Forelimb muscle (tissue), 1 donor: ENCODE results near the gene ABCG4. TPM values are rescaled to one million over a fixed set of nuclear protein-coding genes. Genes with fewer than 3 reads are reported as not detected.

Source experiments
- DNase-seq: peaks from one replicate; pipeline ENCODE4 v3.0.0-alpha.2; 2013; ENCODE audit warnings: low read depth
- polyA plus RNA-seq: library from polyadenylated mRNA; unstranded; fragments of 120-200 nt; gene quantifications from one replicate; pipeline ENCODE4 v1.2.1, GENCODE V29; 2013; ENCODE audit not compliant: insufficient read length

The ABCG4 gene
- polyA plus RNA-seq, 1 donor: 0.14 TPM

- peak; percentile 74 for DNase-seq
Measured at GRCh38 chr11:119205574-119206510, 57.0 kb downstream of the ABCG4 start, which contains the start of gene CBL. Gene CBL (plus strand): TSS chr11:119206339. CDS start chr11:119206418, 79 bp downstream.

DNA sequence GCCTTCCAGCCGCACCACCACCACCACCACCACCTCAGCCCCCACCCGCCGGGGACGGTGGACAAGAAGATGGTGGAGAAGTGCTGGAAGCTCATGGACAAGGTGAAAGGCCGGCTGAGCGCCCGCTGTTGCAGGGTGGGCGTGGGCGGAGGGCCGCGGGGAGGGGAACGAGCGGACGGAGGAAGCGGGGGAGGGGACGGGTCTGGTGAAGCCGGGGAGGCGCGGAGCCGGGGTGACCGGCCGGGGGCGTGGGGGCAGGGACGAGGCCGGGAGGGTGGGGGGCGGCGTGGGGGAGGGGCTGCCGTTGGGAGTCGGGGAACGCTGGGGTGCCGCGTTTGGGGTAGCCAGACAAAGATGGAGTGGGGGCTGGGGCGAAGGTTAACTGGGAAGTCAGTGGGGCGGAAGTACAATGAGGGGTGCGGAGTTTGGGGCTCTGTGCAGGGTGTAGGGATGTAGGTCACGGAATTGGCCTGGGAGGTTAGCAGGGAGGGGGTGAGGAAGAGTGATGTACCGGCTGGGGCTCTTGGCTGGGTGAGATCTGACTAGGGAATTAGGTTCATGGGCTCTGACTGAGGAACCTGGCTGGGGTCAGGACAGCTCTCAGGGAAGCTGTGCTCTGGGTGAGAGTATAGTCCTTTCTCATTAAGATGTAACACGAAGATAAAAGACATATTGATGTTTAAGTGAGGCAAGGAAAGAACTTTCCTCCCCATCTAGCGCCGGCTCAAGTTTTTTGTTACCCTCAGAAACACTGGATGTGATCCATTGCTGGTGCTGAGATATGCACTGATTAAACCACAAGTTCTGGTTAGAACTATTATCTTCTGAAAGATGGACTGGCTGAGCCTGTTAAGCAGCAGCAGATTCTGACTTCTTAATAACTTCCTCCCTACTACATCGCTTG, 57.9 kb downstream of the ABCG4 start:
- DNase-seq: no peak

DNA sequence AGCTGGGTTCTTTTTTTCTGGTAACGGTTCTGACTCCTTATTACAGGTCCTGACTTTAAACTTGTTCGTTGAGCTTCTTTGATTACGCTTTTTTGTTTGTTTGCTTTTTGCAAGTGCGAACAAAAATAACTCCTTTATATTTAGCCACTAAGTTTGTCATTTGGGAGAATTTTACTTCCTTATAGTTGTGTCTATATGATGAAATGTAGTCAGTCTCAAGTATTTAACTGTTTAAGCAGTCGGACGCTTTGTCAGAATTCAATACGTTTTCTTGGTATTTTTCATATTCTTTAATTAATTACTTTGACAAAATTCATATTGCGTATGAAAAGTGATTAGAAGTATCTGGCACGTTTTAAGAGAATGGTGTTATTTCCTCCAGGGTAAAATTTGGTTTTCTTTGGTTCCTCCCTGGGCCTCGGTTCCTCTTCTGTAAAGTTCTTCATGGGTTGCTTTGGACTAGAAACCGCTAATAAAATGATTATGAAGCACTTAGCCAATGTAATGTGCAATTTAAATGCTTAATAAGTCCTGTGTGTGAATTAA, 58.6 kb downstream of the ABCG4 start:
- no peak for DNase-seq

GRCh38 chr11:119209186-119209585, 60.3 kb downstream of the ABCG4 start:
- no peak for DNase-seq

GRCh38 chr11:119210050-119210449, 61.2 kb downstream of the ABCG4 start:
- no peak for DNase-seq

Other genes starting within 250 kb of the ABCG4 start
- 74.4 TPM for gene BCL9L, start 223.1 kb upstream of the ABCG4 start, polyA plus RNA-seq
- 1.3 TPM for gene UPK2, start 192.8 kb upstream of the ABCG4 start, polyA plus RNA-seq
- gene FOXR1, start 177.3 kb upstream of the ABCG4 start, polyA plus RNA-seq: 0.11 TPM
- 18.5 TPM for gene CENATAC, start 150.9 kb upstream of the ABCG4 start, polyA plus RNA-seq
- 1,746 TPM for gene RPS25, start 130.7 kb upstream of the ABCG4 start, polyA plus RNA-seq
- 41.5 TPM for gene TRAPPC4, start 130.3 kb upstream of the ABCG4 start, polyA plus RNA-seq
- 11.7 TPM for gene SLC37A4, start 118.2 kb upstream of the ABCG4 start, polyA plus RNA-seq
- 31.3 TPM for gene HYOU1, start 91.8 kb upstream of the ABCG4 start, polyA plus RNA-seq
- 24.6 TPM for gene VPS11, start 81.2 kb upstream of the ABCG4 start, polyA plus RNA-seq
- 22.3 TPM for gene HMBS, start 64.2 kb upstream of the ABCG4 start, polyA plus RNA-seq
- gene DPAGT1, start 47.2 kb upstream of the ABCG4 start, polyA plus RNA-seq: 26.3 TPM
- gene C2CD2L, start 41.7 kb upstream of the ABCG4 start, polyA plus RNA-seq: 6.5 TPM
- gene HINFP, start 27.5 kb upstream of the ABCG4 start, polyA plus RNA-seq: 20.2 TPM
- 11.6 TPM for gene NLRX1, start 19.7 kb downstream of the ABCG4 start, polyA plus RNA-seq
- gene NHERF4, start 36.4 kb downstream of the ABCG4 start, polyA plus RNA-seq: 0.19 TPM
- 11.4 TPM for gene CBL, start 57.3 kb downstream of the ABCG4 start, polyA plus RNA-seq
- 223 TPM for gene MCAM, start 168.1 kb downstream of the ABCG4 start, polyA plus RNA-seq
- gene RNF26, start 185.5 kb downstream of the ABCG4 start, polyA plus RNA-seq: 13.0 TPM
- 23.2 TPM for gene C1QTNF5, start 191.8 kb downstream of the ABCG4 start, polyA plus RNA-seq
- gene MFRP, start 197.7 kb downstream of the ABCG4 start, polyA plus RNA-seq: not detected
- gene USP2, start 232.6 kb downstream of the ABCG4 start, polyA plus RNA-seq: 62.9 TPM